Activated CD4-positive, alpha-beta T cell treated with anti-CD3 and anti-CD28 coated beads for 36 hours (primary cell): ENCODE measurements around the gene ARHGAP44. TPM values are rescaled to one million over a fixed set of nuclear protein-coding genes. Genes with fewer than 3 reads are reported as not detected.

Experiments used
- ATAC-seq: fragments of 200-7000 bp; cut with Tn5 transposase; one replicate; pipeline ENCODE4 v1.10.0; 2021; ENCODE audit warnings: mild to moderate bottlenecking, moderate library complexity
- CTCF ChIA-PET: fragments of 350-600 bp; sonication (Branson Sonifier 250); formaldehyde crosslinking; loops from one replicate; lab custom pipeline; 2021; ENCODE audit warnings: antibody characterized with exemption; lab: Charles Lee
- POLR2A ChIA-PET: fragments of 350-600 bp; sonication (Branson Sonifier 250); formaldehyde crosslinking; loops from one replicate; lab custom pipeline; 2021; ENCODE audit warnings: antibody characterized with exemption, inconsistent platforms; lab: Charles Lee
- DNase-seq: peaks from one replicate; pipeline ENCODE4 v3.0.0-alpha.2; 2020
- H3K27ac Mint-ChIP-seq: one replicate; pipeline ENCODE4 v1.8.0; 2021; ENCODE audit warnings: mixed read lengths
- H3K27me3 Mint-ChIP-seq: one replicate; pipeline ENCODE4 v1.8.0; 2021; ENCODE audit warnings: mixed read lengths
- H3K36me3 Mint-ChIP-seq: one replicate; pipeline ENCODE4 v1.8.0; 2021; ENCODE audit warnings: low read depth, mixed read lengths
- H3K4me1 Mint-ChIP-seq: one replicate; pipeline ENCODE4 v1.8.0; 2021; ENCODE audit warnings: mixed read lengths
- H3K4me3 Mint-ChIP-seq: one replicate; pipeline ENCODE4 v1.8.0; 2021; ENCODE audit warnings: mild to moderate bottlenecking, moderate library complexity, mixed read lengths
- H3K9me3 Mint-ChIP-seq: one replicate; pipeline ENCODE4 v1.8.0; 2021; ENCODE audit warnings: low read depth, mixed read lengths
- intact Hi-C, 2 experiments: fragments of 100-400 bp; cut with DNase I in 1 of 2; cut with micrococcal nuclease in 1 of 2; formaldehyde crosslinking; loops; one replicate each; pipeline versions ENCODE4 v1.14.2 to v1.15.1; 2022 to 2024; cut with DNase I, micrococcal nuclease
- total RNA-seq, 2 experiments: library from RNA; stranded (reverse); gene quantifications; one replicate each; pipeline ENCODE4 v1.2.3, GENCODE V29; 2021

Gene ARHGAP44
- total RNA-seq, 2 experiments from 2014 or later: 0.14 to 0.55 TPM

- no peak overlapping the region for H3K4me3 Mint-ChIP-seq
- CTCF ChIA-PET: no interaction called here
- intact Hi-C loops: no loop called here
- H3K9me3 Mint-ChIP-seq: no peaks in the 10 kb centered on the region
- no peaks in the 10 kb centered on the region for H3K4me1 Mint-ChIP-seq
- no peaks in the 10 kb centered on the region for H3K36me3 Mint-ChIP-seq
- peaks cover 8% of the 10 kb centered on the region for H3K27me3 Mint-ChIP-seq
- ATAC-seq: no peak
- no peak overlapping the region for H3K27ac Mint-ChIP-seq
- DNase-seq: no peak
- POLR2A ChIA-PET: no interaction called here
Observed at GRCh38 chr17:12936501-12936900, 147.2 kb downstream of the ARHGAP44 start.

- H3K36me3 Mint-ChIP-seq: no peaks in the 10 kb centered on the region
- no peak overlapping the region for H3K27ac Mint-ChIP-seq
- ATAC-seq (no peak), DNase-seq (no peak)
- H3K9me3 Mint-ChIP-seq: no peaks in the 10 kb centered on the region
- no peaks in the 10 kb centered on the region for H3K4me1 Mint-ChIP-seq
- intact Hi-C loops: no loop called here
- H3K4me3 Mint-ChIP-seq: no peak overlapping the region
- ChIA-PET POLR2A (no interaction called here), CTCF (interaction anchor here (0.8 kb wide), 1 partner anchor 72 kb away, joined by 3 read pairs; no protein-coding TSS in a partner anchor)
- peaks cover 2% of the 10 kb centered on the region for H3K27me3 Mint-ChIP-seq
Observed at GRCh38 chr17:12940699-12941098, 151.4 kb downstream of the ARHGAP44 start.

- Mint-ChIP-seq H3K4me3 (no peak overlapping the region), H3K36me3 (no peaks in the 10 kb centered on the region), H3K9me3 (no peaks in the 10 kb centered on the region), H3K4me1 (no peaks in the 10 kb centered on the region), H3K27ac (no peak overlapping the region), H3K27me3 (peaks cover 5% of the 10 kb centered on the region)
- POLR2A ChIA-PET: no interaction called here
- intact Hi-C loops: no loop called here
- CTCF ChIA-PET: no interaction called here
- no peak for DNase-seq
- ATAC-seq: no peak
Observed at GRCh38 chr17:12947047-12947446, 157.7 kb downstream of the ARHGAP44 start.

- peaks cover 2% of the 10 kb centered on the region for H3K9me3 Mint-ChIP-seq
Observed at GRCh38 chr17:12952012-12952411, 162.7 kb downstream of the ARHGAP44 start.

GRCh38 chr17:12953156-12953555 lies 163.9 kb downstream of the ARHGAP44 start:
- H3K4me1 Mint-ChIP-seq: no peaks in the 10 kb centered on the region
- H3K9me3 Mint-ChIP-seq: peaks cover 4% of the 10 kb centered on the region
- CTCF ChIA-PET: no interaction called here
- intact Hi-C loops: no loop called here
- ATAC-seq (no peak), DNase-seq (no peak)
- POLR2A ChIA-PET: no interaction called here
- H3K36me3 Mint-ChIP-seq: no peaks in the 10 kb centered on the region
- H3K4me3 Mint-ChIP-seq: no peak overlapping the region
- H3K27me3 Mint-ChIP-seq: peaks cover 3% of the 10 kb centered on the region
- no peak overlapping the region for H3K27ac Mint-ChIP-seq

More at GRCh38 chr17:12952012-12952411, 162.7 kb downstream of the ARHGAP44 start:
- H3K27ac Mint-ChIP-seq: no peak overlapping the region
- CTCF ChIA-PET: no interaction called here
- H3K4me3 Mint-ChIP-seq: no peak overlapping the region
- no peaks in the 10 kb centered on the region for H3K4me1 Mint-ChIP-seq
- ATAC-seq (no peak), DNase-seq (no peak)
- intact Hi-C loops: no loop called here
- H3K36me3 Mint-ChIP-seq: no peaks in the 10 kb centered on the region
- peaks cover 5% of the 10 kb centered on the region for H3K27me3 Mint-ChIP-seq
- POLR2A ChIA-PET: no interaction called here

GRCh38 chr17:12955521-12955920 lies 166.2 kb downstream of the ARHGAP44 start:
- H3K4me1 Mint-ChIP-seq: no peaks in the 10 kb centered on the region
- ATAC-seq (no peak), DNase-seq (no peak)
- no peak overlapping the region for H3K27ac Mint-ChIP-seq
- POLR2A ChIA-PET: no interaction called here
- intact Hi-C loops: no loop called here
- no peaks in the 10 kb centered on the region for H3K36me3 Mint-ChIP-seq
- CTCF ChIA-PET: no interaction called here
- H3K4me3 Mint-ChIP-seq: no peak overlapping the region
- no peaks in the 10 kb centered on the region for H3K27me3 Mint-ChIP-seq
- H3K9me3 Mint-ChIP-seq: peaks cover 4% of the 10 kb centered on the region

- Mint-ChIP-seq H3K4me1 (no peaks in the 10 kb centered on the region), H3K27me3 (no peaks in the 10 kb centered on the region), H3K9me3 (peaks cover 4% of the 10 kb centered on the region), H3K27ac (no peak overlapping the region), H3K4me3 (no peak overlapping the region), H3K36me3 (no peaks in the 10 kb centered on the region)
- DNase-seq (no peak), ATAC-seq (no peak)
- intact Hi-C loops: no loop called here
- ChIA-PET POLR2A (no interaction called here), CTCF (no interaction called here)
Observed at GRCh38 chr17:12958786-12959185, 169.5 kb downstream of the ARHGAP44 start.

GRCh38 chr17:12959441-12959840 lies 170.1 kb downstream of the ARHGAP44 start:
- POLR2A ChIA-PET: no interaction called here
- no peaks in the 10 kb centered on the region for H3K4me1 Mint-ChIP-seq
- ATAC-seq: no peak

GRCh38 chr17:12961655-12962054 lies 172.4 kb downstream of the ARHGAP44 start:
- intact Hi-C loops: no loop called here
- Mint-ChIP-seq H3K27ac (no peak overlapping the region), H3K36me3 (no peaks in the 10 kb centered on the region), H3K27me3 (no peaks in the 10 kb centered on the region), H3K4me1 (no peaks in the 10 kb centered on the region), H3K9me3 (peaks cover 3% of the 10 kb centered on the region), H3K4me3 (no peak overlapping the region)
- CTCF ChIA-PET: interaction anchor here (0.7 kb wide), 1 partner anchor 19 kb away, joined by 3 read pairs; no protein-coding TSS in a partner anchor
- POLR2A ChIA-PET: no interaction called here
- ATAC-seq: no peak
- DNase-seq: no peak

More at GRCh38 chr17:12959441-12959840, 170.1 kb downstream of the ARHGAP44 start:
- intact Hi-C loops: no loop called here
- Mint-ChIP-seq H3K9me3 (peaks cover 4% of the 10 kb centered on the region), H3K27ac (no peak overlapping the region), H3K4me3 (no peak overlapping the region), H3K27me3 (no peaks in the 10 kb centered on the region), H3K36me3 (no peaks in the 10 kb centered on the region)
- CTCF ChIA-PET: no interaction called here
- no peak for DNase-seq

GRCh38 chr17:12963505-12963904 lies 174.2 kb downstream of the ARHGAP44 start:
- Mint-ChIP-seq H3K4me1 (no peaks in the 10 kb centered on the region), H3K9me3 (no peaks in the 10 kb centered on the region), H3K36me3 (no peaks in the 10 kb centered on the region), H3K27me3 (peaks cover 2% of the 10 kb centered on the region), H3K27ac (no peak overlapping the region), H3K4me3 (no peak overlapping the region)
- ATAC-seq (no peak), DNase-seq (no peak)
- ChIA-PET POLR2A (no interaction called here), CTCF (no interaction called here)
- intact Hi-C loops: no loop called here

GRCh38 chr17:12964162-12964561 lies 174.9 kb downstream of the ARHGAP44 start:
- ChIA-PET CTCF (interaction anchor here (0.6 kb wide), 2 partner anchors 15 to 112 kb away, joined by 3 read pairs; no protein-coding TSS in a partner anchor), POLR2A (no interaction called here)
- Mint-ChIP-seq H3K36me3 (no peaks in the 10 kb centered on the region), H3K27ac (no peak overlapping the region), H3K27me3 (peaks cover 3% of the 10 kb centered on the region), H3K4me1 (no peaks in the 10 kb centered on the region), H3K9me3 (no peaks in the 10 kb centered on the region), H3K4me3 (no peak overlapping the region)
- no peak for DNase-seq
- ATAC-seq: no peak
- intact Hi-C loops: no loop called here

- Mint-ChIP-seq H3K36me3 (no peaks in the 10 kb centered on the region), H3K27me3 (peaks cover 4% of the 10 kb centered on the region), H3K4me1 (no peaks in the 10 kb centered on the region), H3K27ac (no peak overlapping the region), H3K9me3 (no peaks in the 10 kb centered on the region), H3K4me3 (no peak overlapping the region)
- POLR2A ChIA-PET: no interaction called here
- DNase-seq: no peak
- intact Hi-C loops: no loop called here
- ATAC-seq: no peak
- CTCF ChIA-PET: interaction anchor here (0.6 kb wide), 1 partner anchor 113 kb away, joined by 3 read pairs; no protein-coding TSS in a partner anchor
Observed at GRCh38 chr17:12964840-12965239, 175.5 kb downstream of the ARHGAP44 start.
